AG04449 (cell line): ENCODE measurements around the gene TUBB4A.

ENCODE experiments used
- CTCF ChIA-PET: fragments of 350-600 bp; formaldehyde crosslinking; extraction: SDS; loops from one replicate; lab custom pipeline; 2021; ENCODE audit warnings: antibody characterized with exemption; lab: Yijun Ruan, JAX
- POLR2A ChIA-PET: fragments of 400-600, 350-600 bp; formaldehyde crosslinking; extraction: SDS; loops from one replicate; lab custom pipeline; 2020; ENCODE audit warnings: antibody characterized with exemption, inconsistent platforms; lab: Yijun Ruan, JAX
- DNase-seq: peaks from one replicate; pipeline ENCODE4 v3.0.0-alpha.2; 2010; ENCODE audit warnings: low read depth, low spot score
- H3K4me3 ChIP-seq: 2 replicates; pipeline ENCODE4 v1.5.1; 2011; ENCODE audit warnings: low read depth, mild to moderate bottlenecking, control low read depth, low read length
- TF ChIP-seq, protein P1 (sequence below): IDR thresholded peaks from one replicate; pipeline ENCODE4 v1.5.1; 2011; ENCODE audit warnings: mild to moderate bottlenecking, moderate library complexity, low read length, control low read depth, inconsistent platforms; ENCODE audit not compliant: insufficient read depth; ENCODE audit errors: missing control alignments

The TUBB4A gene

DNA sequence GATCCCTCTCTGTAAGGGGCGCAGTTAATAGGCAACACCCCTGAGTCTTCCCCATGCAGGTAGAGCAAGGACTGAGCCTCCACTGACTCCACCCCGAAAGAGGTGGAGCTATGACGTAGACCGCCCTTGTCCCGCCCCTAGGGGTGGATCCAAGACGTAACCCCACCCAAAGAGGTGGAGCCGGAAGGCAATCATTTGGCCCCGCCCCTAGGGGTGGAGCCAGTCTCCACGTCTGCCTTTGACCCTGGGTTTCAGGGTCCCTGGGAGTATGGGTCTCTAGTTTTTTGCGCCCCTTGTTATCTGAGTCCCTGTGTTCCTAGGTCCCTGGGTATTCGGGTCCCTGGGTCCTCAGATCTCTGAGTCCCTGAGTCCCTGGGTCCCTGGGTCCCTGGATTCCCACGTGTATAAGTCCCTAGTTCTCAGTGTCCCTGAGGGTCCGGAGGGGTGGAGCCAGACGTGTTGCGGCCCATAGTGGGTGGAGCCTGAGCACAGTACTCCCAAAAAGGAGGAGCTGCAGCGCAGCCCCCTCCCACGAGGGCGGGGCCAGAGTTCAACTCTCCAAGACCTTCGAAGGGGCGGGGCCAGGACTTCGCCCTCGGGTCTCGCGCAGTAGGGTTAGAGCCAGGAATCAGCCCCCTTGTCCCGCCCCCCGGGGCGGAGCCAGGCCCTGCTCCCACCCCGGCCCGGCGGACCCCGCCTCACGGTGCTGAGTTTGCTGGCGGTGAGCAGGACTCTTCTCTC lies 25.8 kb downstream of the TUBB4A start:
- no peak for DNase-seq
- CTCF ChIA-PET: interaction anchor here (0.7 to 1.3 kb wide), 4 partner anchors 11 to 260 kb away, joined by 3 to 4 read pairs (median 3); no protein-coding TSS in a partner anchor
- TF ChIP-seq, protein P1, sequence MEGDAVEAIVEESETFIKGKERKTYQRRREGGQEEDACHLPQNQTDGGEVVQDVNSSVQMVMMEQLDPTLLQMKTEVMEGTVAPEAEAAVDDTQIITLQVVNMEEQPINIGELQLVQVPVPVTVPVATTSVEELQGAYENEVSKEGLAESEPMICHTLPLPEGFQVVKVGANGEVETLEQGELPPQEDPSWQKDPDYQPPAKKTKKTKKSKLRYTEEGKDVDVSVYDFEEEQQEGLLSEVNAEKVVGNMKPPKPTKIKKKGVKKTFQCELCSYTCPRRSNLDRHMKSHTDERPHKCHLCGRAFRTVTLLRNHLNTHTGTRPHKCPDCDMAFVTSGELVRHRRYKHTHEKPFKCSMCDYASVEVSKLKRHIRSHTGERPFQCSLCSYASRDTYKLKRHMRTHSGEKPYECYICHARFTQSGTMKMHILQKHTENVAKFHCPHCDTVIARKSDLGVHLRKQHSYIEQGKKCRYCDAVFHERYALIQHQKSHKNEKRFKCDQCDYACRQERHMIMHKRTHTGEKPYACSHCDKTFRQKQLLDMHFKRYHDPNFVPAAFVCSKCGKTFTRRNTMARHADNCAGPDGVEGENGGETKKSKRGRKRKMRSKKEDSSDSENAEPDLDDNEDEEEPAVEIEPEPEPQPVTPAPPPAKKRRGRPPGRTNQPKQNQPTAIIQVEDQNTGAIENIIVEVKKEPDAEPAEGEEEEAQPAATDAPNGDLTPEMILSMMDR: no peak
- POLR2A ChIA-PET: no interaction called here
- no peak overlapping the region; the same call in 1 of the 2 replicates for H3K4me3 ChIP-seq

DNA sequence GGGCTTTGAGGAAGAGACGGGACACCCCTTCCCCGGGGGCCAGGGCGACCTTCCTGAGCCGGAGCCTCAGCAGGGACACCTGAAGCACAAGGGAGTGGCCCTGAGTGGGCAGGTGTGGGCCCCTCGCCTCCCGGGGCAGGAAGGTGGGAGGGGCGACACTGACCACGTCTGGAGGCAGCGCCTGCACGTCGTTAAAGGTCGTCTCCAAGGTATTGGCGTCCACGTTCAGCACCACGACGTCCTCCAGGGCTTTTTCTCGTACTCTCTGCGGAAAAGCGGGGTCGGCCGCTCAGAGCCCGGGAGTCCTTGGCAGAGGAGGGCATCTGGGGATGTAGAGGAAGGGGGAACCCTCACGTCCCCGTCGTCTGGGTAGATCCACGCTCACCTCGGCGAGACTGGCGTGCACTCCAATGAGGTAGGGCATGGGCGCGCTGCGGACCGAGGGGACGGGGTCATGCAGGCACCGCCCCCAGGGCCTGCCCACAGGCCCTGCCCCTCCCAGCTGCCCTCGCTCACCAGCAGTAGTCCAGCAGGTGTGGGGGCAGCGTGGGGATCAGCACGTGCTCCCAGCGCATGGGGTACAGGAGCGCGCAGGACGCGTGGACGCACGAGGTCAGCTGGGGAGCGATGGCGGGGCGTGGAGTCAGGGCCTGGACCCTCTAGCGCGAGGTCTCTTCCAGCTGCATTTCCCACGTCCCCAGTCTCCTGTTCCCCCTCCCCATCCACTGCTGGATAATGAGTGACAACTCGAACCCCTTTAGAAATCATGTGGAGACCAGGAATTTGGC lies 26.6 kb downstream of the TUBB4A start:
- H3K4me3 ChIP-seq: no peak overlapping the region
- no peak for DNase-seq
- TF ChIP-seq, protein P1: no peak
- CTCF ChIA-PET: interaction anchor here (0.7 to 1.3 kb wide), 4 partner anchors 13 to 261 kb away, joined by 3 to 4 read pairs (median 3); no protein-coding TSS in a partner anchor
- POLR2A ChIA-PET: no interaction called here

DNA sequence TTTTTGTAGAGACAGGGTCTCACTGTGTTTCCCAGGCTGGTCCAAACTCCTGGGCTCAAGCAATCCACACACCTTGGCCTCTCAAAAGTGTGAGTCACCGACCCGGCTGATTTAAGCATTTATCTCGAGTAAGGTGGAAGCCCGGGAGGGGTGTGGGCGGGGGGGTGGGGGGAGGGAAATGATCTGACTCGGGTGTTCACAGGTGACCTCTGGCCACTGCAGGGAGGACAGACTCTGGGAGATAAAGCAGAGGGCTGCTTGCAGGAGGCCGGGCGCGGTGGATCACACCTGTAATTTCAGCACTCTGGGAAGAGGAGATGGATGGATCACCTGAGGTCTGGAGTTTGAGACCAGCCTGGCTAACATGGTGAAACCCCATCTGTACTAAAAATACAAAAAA lies 28.5 kb downstream of the TUBB4A start:
- TF ChIP-seq, protein P1: no peak
- DNase-seq: no peak
- POLR2A ChIA-PET: no interaction called here
- CTCF ChIA-PET: no interaction called here
- no peak overlapping the region for H3K4me3 ChIP-seq

DNA sequence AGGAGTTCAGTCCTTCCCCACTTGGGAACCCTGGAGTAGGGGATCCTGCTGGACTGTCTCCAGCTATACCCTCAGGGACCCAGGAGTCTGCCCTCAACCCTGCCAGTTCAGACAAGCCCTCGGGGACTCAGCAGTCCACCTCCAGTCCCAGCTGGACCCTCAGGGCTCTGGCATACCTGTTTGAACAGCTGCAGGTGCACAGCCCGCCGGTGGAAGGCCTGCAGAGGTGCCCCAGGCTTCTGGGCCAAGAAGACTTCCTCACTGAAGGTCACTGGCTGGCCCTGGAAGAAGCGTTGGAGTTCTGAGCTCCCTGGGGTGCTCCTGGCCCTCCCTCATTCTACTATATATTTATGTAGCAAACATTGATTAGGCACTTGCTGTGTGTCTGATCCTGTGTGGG lies 29.4 kb downstream of the TUBB4A start:
- TF ChIP-seq, protein P1: no peak
- H3K4me3 ChIP-seq: no peak overlapping the region
- no peak for DNase-seq
- CTCF ChIA-PET: no interaction called here
- POLR2A ChIA-PET: no interaction called here

DNA sequence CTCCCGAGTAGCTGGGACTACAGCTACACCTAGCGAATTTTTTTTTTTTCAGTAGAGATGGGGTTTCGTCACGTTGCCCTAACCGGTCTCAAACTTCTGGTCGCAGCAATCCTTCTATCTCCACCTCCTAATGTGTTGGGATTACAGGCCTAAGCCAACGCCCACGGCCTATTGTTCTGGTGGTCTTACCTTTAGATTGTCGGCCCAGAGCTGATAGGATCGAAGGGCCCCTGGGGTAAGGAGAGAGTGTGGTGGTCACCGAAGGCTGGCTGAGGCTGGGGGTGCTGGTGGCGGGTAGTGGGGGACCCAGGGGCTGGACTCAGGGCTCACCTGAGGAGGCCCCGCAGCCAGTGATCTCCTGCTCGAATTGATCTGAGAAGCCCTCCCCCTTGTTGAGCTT lies 31.0 kb downstream of the TUBB4A start:
- no peak for DNase-seq
- H3K4me3 ChIP-seq: no peak overlapping the region
- CTCF ChIA-PET: interaction anchor here (1.2 kb wide), 1 partner anchor 11 kb away, joined by 6 read pairs; the partner anchor contains the start of gene DENND1C
- POLR2A ChIA-PET: no interaction called here
- TF ChIP-seq, protein P1: no peak

DNA sequence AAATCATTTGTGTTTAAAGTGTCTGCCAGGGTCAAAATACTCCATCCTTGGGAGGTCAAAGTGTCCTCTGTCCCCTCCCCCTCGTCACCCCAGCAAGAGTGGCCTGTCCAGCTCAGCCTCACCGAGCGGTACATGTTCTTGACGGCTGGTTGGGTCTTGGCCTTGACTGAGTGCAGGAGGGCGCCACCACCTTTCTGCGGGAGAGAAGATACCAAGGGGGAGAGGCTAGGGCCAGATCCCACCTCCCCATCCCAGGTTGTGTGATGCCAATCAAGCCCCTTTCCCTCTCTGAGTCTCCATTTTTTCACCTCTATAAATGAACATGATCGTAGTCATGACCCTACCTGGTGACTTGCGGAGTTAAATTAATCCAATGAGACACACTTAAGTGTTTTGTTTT lies 31.9 kb downstream of the TUBB4A start:
- TF ChIP-seq, protein P1: no peak
- ChIA-PET POLR2A (no interaction called here), CTCF (no interaction called here)
- H3K4me3 ChIP-seq: no peak overlapping the region
- no peak for DNase-seq
